IPS-18c (cell line): ENCODE measurements around the gene CCDC85A.

ENCODE experiments used
- H3K4me3 ChIP-seq: 2 replicates; pipeline ENCODE4 v1.7.0; 2013; ENCODE audit warnings: low read depth, mild to moderate bottlenecking, low read length, moderate library complexity; ENCODE audit not compliant: insufficient read depth
- H3K9me3 ChIP-seq: one replicate; pipeline ENCODE4 v1.6.1; 2013; ENCODE audit warnings: mild to moderate bottlenecking, low read length, moderate library complexity; ENCODE audit not compliant: control insufficient read depth, insufficient read depth

CCDC85A gene

DNA sequence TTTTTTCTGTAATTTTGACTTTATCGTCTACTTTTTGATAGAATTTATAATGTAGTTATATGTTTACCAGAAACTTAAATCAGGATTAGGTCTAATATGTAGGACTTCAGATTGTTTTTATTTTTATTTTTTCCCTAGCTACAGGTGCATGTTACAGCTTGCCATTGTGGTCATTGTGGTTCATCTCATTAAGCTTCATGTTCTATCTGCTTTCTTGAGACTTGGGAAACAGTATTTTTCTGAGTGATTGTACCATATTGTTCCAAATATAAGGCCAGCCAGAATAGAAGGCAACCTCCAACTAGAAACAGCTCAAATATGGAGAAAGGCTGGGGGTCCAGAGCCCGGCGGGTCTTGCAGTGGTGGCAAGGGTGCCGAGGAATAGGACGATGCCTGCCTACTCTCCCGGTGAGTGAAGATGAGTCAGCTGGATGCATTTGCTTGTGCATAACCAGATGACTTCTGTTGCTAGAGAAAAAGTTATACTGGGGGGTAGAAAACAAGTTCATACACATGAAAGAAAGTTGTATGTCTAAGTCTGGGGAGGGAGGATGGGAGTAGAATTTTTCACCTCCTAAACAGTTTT, 188.4 kb downstream of the CCDC85A start:
- Histone ChIP-seq H3K4me3 (no peak overlapping the region), H3K9me3 (no peaks in the 10 kb centered on the region)

- Histone ChIP-seq H3K4me3 (no peak overlapping the region), H3K9me3 (no peaks in the 10 kb centered on the region)
These were observed 191.5 kb downstream of the CCDC85A start for GRCh38 chr2:56375251-56375650.

- Histone ChIP-seq H3K9me3 (no peaks in the 10 kb centered on the region), H3K4me3 (no peak overlapping the region)
These were observed 193.2 kb downstream of the CCDC85A start for GRCh38 chr2:56376699-56377665.

GRCh38 chr2:56379066-56379465, 195.3 kb downstream of the CCDC85A start:
- H3K4me3 ChIP-seq, result no peak overlapping the region
- H3K9me3 ChIP-seq, result no peaks in the 10 kb centered on the region

- no peaks in the 10 kb centered on the region for H3K9me3 ChIP-seq
- no peak overlapping the region for H3K4me3 ChIP-seq
These were observed 197.1 kb downstream of the CCDC85A start for GRCh38 chr2:56380861-56381260.

DNA sequence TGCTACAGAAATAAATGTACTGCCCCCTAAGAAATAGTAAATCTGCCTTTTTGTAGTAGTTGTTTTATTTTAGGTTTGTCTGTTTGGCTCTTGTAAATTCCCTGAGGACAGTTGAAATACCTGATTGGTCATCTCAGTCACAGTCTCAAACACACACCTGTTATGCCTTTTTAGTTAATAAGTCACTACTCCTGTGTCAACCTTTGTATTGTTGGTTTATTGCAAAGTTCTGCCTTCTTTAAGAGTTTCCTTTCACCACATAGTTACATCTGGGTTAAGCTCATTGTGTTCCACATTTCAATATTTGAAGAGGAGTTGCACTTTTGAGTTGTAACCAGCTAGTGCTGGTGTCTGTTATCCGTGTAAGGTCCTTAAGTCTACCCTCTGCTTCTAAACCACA, 198.7 kb downstream of the CCDC85A start:
- Histone ChIP-seq H3K4me3 (no peak overlapping the region), H3K9me3 (no peaks in the 10 kb centered on the region)

GRCh38 chr2:56386657-56387056, 202.9 kb downstream of the CCDC85A start:
- H3K4me3 ChIP-seq, result no peak overlapping the region
- H3K9me3 ChIP-seq, result no peaks in the 10 kb centered on the region

GRCh38 chr2:56390644-56391043, 206.9 kb downstream of the CCDC85A start:
- Histone ChIP-seq H3K4me3 (no peak overlapping the region), H3K9me3 (peaks cover 2% of the 10 kb centered on the region)

- no peaks in the 10 kb centered on the region for H3K9me3 ChIP-seq
- H3K4me3 ChIP-seq, result no peak overlapping the region
These were observed 226.3 kb downstream of the CCDC85A start for GRCh38 chr2:56410140-56410539.

- Histone ChIP-seq H3K9me3 (no peaks in the 10 kb centered on the region), H3K4me3 (no peak overlapping the region)
These were observed 232.8 kb downstream of the CCDC85A start for GRCh38 chr2:56416500-56417176.
